NCI-H1048 (cell line): ENCODE results near the gene PRKG1.

Source experiments
- DNase-seq: peaks from one replicate; lab custom pipeline; 2025; lab: John Stamatoyannopoulos, UW

The PRKG1 gene

GRCh38 chr10:51808187-51808586 is 733.9 kb downstream of the PRKG1 start:
- DNase-seq = no peak

DNA sequence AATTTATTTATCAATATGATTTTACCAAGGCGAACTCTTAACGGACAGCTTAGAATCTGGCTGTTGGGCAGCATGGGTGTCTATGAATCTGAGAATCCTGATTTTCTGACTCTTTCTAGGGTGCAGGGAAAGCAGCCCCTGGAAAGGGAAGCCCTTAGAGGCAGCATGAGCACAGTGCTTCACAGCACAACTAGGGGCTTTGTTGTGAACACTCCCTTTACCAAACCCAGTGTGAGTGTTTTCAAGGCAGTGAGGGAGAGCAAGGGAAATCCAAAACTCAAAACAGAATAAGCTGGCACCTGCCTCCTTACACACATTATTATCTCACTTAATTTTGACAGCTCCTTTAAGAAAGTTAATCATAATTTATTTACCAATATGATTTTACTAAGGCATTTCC is 741.4 kb downstream of the PRKG1 start:
- no peak for DNase-seq

DNA sequence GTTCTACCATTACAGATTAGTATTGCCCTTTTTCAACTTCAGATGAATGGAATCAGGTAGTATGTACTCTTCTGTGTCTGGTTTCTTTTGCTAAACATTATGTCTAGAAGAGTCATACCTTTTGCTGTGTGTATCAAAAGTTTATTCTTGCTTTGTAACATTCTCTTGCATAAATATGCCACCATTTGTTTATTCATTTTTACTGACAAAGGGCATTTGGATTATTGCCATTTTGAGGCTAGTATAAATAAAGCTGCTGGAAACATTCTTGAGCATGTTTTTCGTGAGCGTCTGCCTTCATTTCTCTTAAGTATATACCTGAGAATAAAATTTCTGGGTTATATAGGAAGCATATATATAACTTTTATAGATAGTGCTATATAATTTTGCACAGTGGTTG is 746.8 kb downstream of the PRKG1 start:
- DNase-seq = no peak

DNA sequence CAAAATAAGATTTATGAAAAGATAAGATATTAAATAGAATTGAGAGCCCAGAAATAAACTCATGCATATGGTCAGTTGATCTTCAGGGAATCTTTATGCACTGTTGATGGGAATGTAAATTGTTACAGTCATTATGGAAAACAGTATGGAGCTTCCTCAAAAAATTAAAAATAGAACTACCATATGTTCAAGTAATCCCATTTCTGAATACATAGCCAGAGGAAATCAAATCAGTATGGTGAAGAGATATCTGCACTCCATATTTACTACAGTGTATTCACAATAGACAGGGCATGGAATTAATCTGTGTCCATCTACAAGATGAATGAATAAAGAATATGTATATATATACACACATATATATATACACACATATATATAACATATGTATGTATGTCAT is 747.5 kb downstream of the PRKG1 start:
- no peak for DNase-seq

- no peak for DNase-seq
Observed at GRCh38 chr10:51832652-51833383, 758.5 kb downstream of the PRKG1 start.

GRCh38 chr10:51834548-51834947 is 760.3 kb downstream of the PRKG1 start:
- DNase-seq = no peak

GRCh38 chr10:51838471-51838870 is 764.2 kb downstream of the PRKG1 start:
- DNase-seq = no peak

GRCh38 chr10:51843966-51844365 is 769.7 kb downstream of the PRKG1 start:
- no peak for DNase-seq

- DNase-seq = no peak
Observed at GRCh38 chr10:51846856-51847506, 772.7 kb downstream of the PRKG1 start.

GRCh38 chr10:51852297-51852696 is 778.0 kb downstream of the PRKG1 start:
- no peak for DNase-seq

- no peak for DNase-seq
Observed at GRCh38 chr10:51857305-51857704, 783.0 kb downstream of the PRKG1 start.

- no peak for DNase-seq
Observed at GRCh38 chr10:51860257-51860656, 786.0 kb downstream of the PRKG1 start.

DNA sequence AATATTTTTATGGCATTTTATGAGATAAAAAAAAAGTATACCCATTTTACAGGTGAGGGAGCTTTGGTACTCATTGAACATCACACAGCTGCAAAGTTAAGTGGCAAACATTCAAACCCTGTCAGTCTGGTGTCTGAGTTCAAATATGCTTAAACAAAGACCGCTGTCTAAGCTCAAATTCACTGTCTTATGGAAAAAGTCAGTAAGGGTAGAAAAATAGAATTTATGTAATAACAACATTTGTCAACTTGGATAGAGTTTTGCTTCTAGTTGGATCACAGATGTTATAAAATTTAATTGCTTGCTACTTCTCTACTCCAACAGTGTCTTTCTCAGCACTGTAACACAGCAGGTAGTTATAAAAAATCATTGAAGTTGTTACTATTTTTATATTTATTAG is 786.8 kb downstream of the PRKG1 start:
- DNase-seq = no peak

GRCh38 chr10:51861731-51862130 is 787.4 kb downstream of the PRKG1 start:
- no peak for DNase-seq

DNA sequence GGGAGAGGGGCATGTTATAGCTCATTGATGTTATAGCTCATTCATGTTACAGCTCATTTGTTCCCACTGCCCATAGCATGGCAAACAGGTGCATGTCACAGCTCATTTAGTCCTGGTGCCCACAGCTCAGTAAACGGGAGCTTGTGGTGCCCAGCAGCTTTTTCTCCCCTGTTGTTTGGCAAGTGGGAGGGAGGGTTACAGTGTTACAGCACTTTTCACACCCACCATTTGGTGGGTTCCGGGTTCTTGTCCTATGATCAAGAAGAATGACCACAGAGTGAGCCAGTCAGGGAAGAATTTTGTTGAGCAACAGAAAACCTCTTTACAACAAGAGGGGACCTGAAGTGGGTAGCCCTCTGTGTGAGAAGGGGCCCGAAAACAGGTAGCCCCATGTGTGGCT is 787.9 kb downstream of the PRKG1 start:
- DNase-seq = no peak

- no peak for DNase-seq
Observed at GRCh38 chr10:51867956-51868355, 793.7 kb downstream of the PRKG1 start.

GRCh38 chr10:51874131-51874530 is 799.8 kb downstream of the PRKG1 start:
- no peak for DNase-seq

- no peak for DNase-seq
Observed at GRCh38 chr10:51875610-51876009, 801.3 kb downstream of the PRKG1 start.

GRCh38 chr10:51876503-51876902 is 802.2 kb downstream of the PRKG1 start:
- no peak for DNase-seq

GRCh38 chr10:51876979-51877378 is 802.7 kb downstream of the PRKG1 start:
- no peak for DNase-seq

GRCh38 chr10:51877636-51878035 is 803.3 kb downstream of the PRKG1 start:
- no peak for DNase-seq

DNA sequence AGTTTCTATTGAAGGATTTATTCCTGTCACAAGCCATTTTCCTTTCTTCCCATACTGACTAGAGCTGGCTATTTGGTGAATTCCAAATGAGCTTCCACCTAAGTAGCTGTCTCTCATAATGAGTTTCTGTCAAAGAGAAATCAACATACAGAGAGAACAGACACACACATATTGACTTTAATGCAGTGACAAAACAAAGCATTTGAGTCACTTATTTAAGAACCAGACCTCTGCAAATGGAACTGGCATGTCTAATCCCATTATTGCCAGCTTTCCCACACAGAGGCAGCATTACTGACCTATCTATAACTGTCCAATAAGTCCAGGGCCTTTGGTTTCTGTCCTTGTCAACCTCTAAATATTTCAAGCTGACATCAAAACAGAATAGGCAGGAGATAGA is 804.4 kb downstream of the PRKG1 start:
- no peak for DNase-seq

GRCh38 chr10:51879238-51879637 is 805.0 kb downstream of the PRKG1 start:
- DNase-seq = no peak

DNA sequence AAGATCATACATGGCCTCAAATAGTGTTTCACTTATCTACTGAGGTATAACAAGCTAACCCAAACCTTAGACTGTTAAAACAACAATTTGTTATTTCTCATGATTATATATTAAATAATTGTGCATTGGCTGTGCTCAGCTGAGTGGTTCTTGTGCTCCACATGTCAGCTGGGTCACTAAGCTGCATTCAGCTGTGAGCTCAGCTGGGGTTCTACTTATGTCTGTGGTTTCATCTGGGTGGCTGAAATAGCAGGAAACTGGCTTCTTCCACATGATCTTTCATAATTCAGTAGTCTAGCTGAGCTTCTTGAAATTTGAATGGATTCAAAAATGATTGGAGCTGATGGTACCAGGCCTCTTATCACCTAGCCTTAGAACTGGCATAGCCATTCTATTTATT is 806.9 kb downstream of the PRKG1 start:
- no peak for DNase-seq
